NCI-H2196 treated with DMSO at 0.1 percent for 48 hours (cell line): Measurements from ENCODE around the gene MORN5.

Experiments
- DNase-seq: peaks from one replicate; lab custom pipeline; 2025; ENCODE audit not compliant: unreplicated experiment; lab: John Stamatoyannopoulos, UW

Gene MORN5

GRCh38 chr9:122228191-122228567 is 68.5 kb downstream of the MORN5 start:
- no peak for DNase-seq

GRCh38 chr9:122228568-122229484 is 69.1 kb downstream of the MORN5 start, which contains the start of gene LHX6:
TSS of gene LHX6 (minus strand) at chr9:122228957. CDS start at chr9:122228740, 217 bp downstream.
- no peak for DNase-seq

- DNase-seq = no peak
Observed at GRCh38 chr9:122229485-122229837, 69.8 kb downstream of the MORN5 start.

DNA sequence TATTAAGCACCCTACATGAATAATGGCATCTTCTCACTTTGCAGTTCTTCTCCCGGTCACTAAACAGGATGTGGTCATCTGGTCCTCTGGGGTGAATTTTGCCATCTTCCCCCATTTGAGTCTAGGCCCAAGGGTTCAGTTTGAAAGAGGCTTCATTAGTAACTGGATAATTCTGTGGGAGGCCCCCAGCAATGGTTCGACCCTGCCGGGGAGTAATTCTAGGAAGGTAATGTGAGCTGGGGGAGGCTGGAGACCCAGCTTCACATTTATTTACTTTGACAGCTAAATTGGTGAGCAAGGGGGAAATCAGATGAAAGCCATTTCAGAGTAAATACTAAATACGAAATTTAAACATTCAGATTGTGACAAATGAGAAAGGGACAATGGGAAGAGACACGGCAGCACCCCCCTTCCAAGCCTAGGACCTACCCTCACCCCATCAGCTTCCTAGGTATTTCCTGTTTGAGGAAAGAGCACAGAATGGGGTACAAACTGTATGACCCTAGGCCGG is 73.1 kb downstream of the MORN5 start:
- DNase-seq = no peak

GRCh38 chr9:122234022-122234748 is 74.5 kb downstream of the MORN5 start:
- DNase-seq = no peak

- DNase-seq = no peak
Observed at GRCh38 chr9:122236681-122237080, 77.0 kb downstream of the MORN5 start.

DNA sequence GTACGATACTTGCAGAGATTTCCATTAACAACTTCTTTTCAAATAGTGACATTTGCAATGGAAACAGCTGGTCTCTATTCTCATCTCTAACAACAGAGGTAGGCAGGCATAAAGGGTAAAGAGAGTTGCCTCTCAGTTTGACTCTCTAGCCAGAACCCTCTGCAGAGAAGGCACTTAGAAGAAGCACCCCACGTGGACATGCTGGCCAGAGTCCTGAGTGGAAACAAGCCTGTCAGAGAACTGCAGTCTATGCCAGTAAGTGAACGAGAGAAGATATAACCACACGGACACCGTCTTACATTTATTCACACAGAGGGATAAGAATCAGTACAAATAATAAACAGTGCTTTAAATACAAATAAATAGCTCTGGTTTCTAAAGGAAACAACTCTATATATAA is 80.0 kb downstream of the MORN5 start:
- no peak for DNase-seq

GRCh38 chr9:122244349-122244748 is 84.6 kb downstream of the MORN5 start:
- no peak for DNase-seq

- DNase-seq = no peak
Observed at GRCh38 chr9:122246666-122247065, 87.0 kb downstream of the MORN5 start.

DNA sequence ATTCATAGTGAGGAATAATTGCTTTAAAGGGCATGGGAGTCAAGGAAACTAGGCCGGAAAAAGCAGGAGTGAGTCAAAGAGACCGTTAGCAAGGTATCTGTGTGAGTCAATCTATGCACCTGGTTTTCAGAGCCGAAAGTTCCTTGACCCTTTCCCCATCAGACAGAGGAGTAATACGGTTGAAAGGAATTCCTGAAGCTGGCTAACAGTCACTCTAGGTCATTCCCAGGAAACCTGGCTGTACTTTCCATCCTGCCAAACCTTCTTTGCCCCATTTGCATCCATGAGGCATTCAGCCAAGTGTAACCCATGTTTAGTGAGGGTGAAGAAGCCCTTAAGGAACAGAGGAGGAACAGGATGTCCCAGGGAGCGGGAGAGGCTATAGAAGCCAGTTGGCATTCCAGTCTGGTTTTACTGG is 88.7 kb downstream of the MORN5 start:
- DNase-seq = no peak
